HAP-1 (cell line): Measurements from ENCODE around the gene PDE8B.

ENCODE experiments used
- DNase-seq, 2 experiments: peaks; one replicate each; pipeline ENCODE4 v3.0.0-alpha.2; 2016 to 2020; ENCODE audit warnings: low spot score in 2 of 2
- H3K27me3 ChIP-seq: fragments of 250-450 bp; sonication (Bioruptor Pico); 2 replicates; pipeline ENCODE4 v1.5.1; 2020; ENCODE audit warnings: low read depth, mild to moderate bottlenecking, moderate library complexity
- H3K36me3 ChIP-seq: fragments of 250-450 bp; sonication (Bioruptor Pico); replicated peaks from 2 replicates; pipeline ENCODE4 v1.5.1; 2020; ENCODE audit warnings: mild to moderate bottlenecking
- H3K4me1 ChIP-seq: fragments of 250-450 bp; sonication (Bioruptor Pico); 2 replicates; pipeline ENCODE4 v1.5.1; 2020; ENCODE audit warnings: mild to moderate bottlenecking
- H3K4me3 ChIP-seq: fragments of 250-450 bp; sonication (Bioruptor Pico); 2 replicates; pipeline ENCODE4 v1.5.1; 2020; ENCODE audit warnings: mild to moderate bottlenecking, moderate library complexity
- H3K9me3 ChIP-seq: fragments of 250-450 bp; sonication (Bioruptor Pico); 2 replicates; pipeline ENCODE4 v1.5.1; 2020; ENCODE audit warnings: mild to moderate bottlenecking, moderate library complexity
- in situ Hi-C: fragments of 300-500 bp; cut with MboI; formaldehyde crosslinking; loops from 3 replicates; pipeline ENCODE4 v1.14.3; 2020; ENCODE audit warnings: low sequenced_read_pairs, inconsistent platforms, mixed read lengths

PDE8B gene

DNA sequence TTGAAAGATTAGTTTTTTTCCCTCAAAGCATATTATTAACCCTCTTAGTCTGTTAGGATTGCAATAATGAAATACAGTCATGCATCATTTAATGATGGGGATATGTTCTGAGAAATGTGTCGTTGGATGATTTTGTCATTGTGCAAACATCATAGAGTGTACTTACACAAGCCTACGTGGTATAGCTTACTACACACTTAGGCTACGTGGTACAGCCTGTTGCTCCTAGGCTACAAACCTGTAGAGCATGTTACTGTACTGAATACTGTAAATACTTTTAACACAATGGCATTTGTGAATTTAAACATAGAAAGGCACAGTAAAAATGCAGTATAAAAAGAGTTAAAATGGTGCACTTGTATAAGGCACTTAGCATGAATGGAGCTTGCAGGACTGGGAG is 132.7 kb downstream of the PDE8B start:
- H3K4me1 ChIP-seq: no peaks in the 10 kb centered on the region
- no peaks in the 10 kb centered on the region; the same call in 1 of the 2 replicates for H3K27me3 ChIP-seq
- H3K9me3 ChIP-seq: no peaks in the 10 kb centered on the region
- no peak overlapping the region for H3K4me3 ChIP-seq
- in situ Hi-C loops: no loop called here
- H3K36me3 ChIP-seq: no peaks in the 10 kb centered on the region
- DNase-seq: no peak

DNA sequence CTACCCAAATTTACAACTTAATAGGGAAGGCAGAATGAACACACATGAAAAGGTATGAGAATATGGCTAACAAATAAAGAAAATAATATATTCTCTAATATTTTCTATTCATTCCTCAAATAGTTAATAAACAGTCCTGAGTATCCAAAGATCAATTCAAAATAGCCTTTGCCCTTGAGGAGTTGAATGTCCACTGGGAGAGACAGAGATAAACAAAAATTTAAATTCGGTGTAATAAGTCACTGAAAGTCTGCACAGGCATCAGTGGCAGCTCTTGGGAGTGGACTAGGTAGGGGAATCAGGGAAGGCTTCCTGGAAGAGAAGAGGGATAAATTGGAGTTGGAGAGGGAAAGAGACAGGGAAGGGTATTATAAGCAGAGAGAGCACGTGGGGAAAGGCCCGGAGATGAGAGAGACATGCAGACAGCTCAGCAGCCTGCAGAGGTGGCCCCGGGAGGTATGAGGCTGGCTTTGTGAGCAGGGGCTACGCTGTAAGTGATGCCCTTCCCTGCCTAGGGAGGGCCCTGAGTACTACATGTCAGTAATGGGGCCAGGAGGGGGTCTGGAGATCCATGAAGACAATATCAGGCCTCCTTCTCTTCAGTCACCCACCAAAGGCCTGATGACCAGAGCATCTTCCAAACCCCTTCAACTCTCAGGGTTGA is 137.1 kb downstream of the PDE8B start:
- Histone ChIP-seq H3K4me3 (no peak overlapping the region), H3K27me3 (no peaks in the 10 kb centered on the region; the same call in 1 of the 2 replicates), H3K36me3 (no peaks in the 10 kb centered on the region), H3K9me3 (no peaks in the 10 kb centered on the region), H3K4me1 (no peaks in the 10 kb centered on the region)
- no peak for DNase-seq
- in situ Hi-C loops: no loop called here

DNA sequence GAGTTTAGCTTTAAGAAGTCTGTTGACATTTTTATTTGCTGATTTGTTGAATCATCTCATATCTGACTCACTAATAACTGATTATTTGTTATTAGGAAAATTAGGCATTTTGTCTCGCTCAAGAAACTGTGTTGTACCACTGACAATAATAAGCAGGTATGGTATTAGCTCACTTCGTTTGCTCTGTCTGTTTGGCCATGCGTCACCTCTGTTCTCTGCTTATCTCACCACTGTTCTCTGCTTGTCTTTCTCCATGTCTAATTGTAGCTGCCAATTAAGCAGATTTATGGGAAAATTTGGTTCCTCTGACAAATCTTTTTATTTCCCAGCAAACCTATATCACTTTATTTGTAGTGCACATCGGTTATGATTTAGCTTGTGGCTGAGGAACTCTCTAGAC is 142.8 kb downstream of the PDE8B start:
- no peaks in the 10 kb centered on the region for H3K27me3 ChIP-seq
- no peaks in the 10 kb centered on the region for H3K9me3 ChIP-seq
- DNase-seq: no peak
- in situ Hi-C loops: no loop called here
- no peaks in the 10 kb centered on the region for H3K4me1 ChIP-seq
- no peaks in the 10 kb centered on the region for H3K36me3 ChIP-seq
- no peak overlapping the region for H3K4me3 ChIP-seq

DNA sequence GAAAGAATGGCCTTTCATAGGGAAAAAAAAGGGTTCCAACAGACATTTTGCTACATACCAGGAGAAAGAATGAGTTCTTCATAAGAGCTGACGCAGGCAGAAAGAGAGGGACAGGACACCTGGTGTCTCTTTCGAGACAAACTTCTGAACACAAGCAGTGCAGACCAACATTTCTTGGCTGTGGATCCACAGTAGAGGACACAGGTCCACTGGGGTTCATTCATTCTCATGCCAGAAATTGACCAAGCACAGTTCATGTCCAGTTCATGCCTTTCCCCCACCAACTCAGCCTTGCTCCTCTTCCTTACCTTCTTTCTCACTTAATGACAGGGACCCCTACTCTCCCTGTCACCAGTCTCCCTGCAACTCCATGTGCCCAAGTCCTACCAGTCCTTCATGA is 144.0 kb downstream of the PDE8B start:
- no peaks in the 10 kb centered on the region for H3K9me3 ChIP-seq
- H3K27me3 ChIP-seq: no peaks in the 10 kb centered on the region
- no peak for DNase-seq
- in situ Hi-C loops: no loop called here
- no peak overlapping the region for H3K4me3 ChIP-seq
- no peaks in the 10 kb centered on the region for H3K36me3 ChIP-seq
- H3K4me1 ChIP-seq: no peaks in the 10 kb centered on the region

DNA sequence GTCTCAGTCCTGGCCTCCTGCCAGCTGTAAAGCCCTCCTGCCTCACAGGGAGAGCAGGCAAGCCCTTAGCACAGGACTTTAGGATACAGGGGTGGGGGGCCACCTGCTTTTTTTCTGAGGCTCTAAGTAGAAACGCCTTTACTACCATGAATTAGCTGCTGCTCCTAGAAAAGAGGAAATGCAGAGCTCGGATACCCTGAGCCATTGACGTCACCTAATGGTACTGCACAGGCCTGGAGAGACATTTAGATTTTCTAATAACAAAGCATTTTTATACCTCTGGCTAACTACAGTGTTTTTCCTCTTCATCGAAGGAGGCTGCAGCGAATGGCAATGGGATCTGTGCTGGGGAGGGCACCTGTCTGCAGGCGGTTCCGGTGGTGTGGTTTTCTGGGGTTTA is 144.6 kb downstream of the PDE8B start:
- DNase-seq: no peak
- no peaks in the 10 kb centered on the region for H3K9me3 ChIP-seq
- H3K27me3 ChIP-seq: no peaks in the 10 kb centered on the region
- in situ Hi-C loops: no loop called here
- H3K36me3 ChIP-seq: no peaks in the 10 kb centered on the region
- no peaks in the 10 kb centered on the region for H3K4me1 ChIP-seq
- no peak overlapping the region for H3K4me3 ChIP-seq

DNA sequence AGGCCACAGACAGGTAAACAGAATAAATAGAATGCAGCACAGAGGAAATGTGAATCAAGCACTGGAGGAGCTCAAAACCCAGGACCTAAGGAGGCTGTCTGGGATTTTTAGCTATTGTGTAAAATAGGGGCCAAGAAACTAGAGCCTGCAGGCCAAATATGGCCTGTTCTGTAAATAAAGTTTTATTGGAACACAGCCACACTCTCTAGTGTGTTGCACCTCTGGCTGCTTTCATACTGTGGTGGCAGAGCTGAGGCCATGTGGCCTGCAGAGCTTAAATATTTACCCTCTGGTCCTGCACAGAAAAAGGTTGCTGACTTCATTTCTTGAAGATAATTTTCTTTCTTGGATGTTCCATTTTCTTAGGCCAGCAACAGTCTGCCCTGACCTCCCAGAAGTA is 145.3 kb downstream of the PDE8B start:
- in situ Hi-C loops: no loop called here
- H3K4me3 ChIP-seq: no peak overlapping the region
- H3K4me1 ChIP-seq: no peaks in the 10 kb centered on the region
- no peaks in the 10 kb centered on the region for H3K36me3 ChIP-seq
- H3K9me3 ChIP-seq: no peaks in the 10 kb centered on the region
- H3K27me3 ChIP-seq: no peaks in the 10 kb centered on the region
- DNase-seq: no peak

DNA sequence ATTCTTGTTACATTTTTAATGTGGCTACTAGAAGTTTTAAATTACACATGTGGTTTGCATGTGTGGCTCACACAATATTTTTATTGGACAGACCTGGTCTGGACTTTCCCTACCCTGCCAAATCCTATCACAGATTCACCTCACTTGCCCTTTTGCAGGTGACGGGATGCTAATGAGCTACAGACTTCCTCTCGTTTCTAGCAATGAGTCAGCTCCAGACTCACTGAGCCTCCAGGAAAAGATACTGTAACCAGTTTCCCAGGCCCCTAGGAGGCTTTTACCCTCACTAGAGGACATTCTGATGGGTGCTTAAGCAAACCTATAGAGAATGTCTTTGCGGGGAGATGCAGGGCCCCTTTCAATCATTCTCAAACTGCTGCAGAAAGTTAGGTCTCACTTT is 146.3 kb downstream of the PDE8B start:
- Histone ChIP-seq H3K4me3 (no peak overlapping the region), H3K27me3 (no peaks in the 10 kb centered on the region), H3K4me1 (no peaks in the 10 kb centered on the region), H3K9me3 (no peaks in the 10 kb centered on the region), H3K36me3 (no peaks in the 10 kb centered on the region)
- in situ Hi-C loops: no loop called here
- no peak for DNase-seq

DNA sequence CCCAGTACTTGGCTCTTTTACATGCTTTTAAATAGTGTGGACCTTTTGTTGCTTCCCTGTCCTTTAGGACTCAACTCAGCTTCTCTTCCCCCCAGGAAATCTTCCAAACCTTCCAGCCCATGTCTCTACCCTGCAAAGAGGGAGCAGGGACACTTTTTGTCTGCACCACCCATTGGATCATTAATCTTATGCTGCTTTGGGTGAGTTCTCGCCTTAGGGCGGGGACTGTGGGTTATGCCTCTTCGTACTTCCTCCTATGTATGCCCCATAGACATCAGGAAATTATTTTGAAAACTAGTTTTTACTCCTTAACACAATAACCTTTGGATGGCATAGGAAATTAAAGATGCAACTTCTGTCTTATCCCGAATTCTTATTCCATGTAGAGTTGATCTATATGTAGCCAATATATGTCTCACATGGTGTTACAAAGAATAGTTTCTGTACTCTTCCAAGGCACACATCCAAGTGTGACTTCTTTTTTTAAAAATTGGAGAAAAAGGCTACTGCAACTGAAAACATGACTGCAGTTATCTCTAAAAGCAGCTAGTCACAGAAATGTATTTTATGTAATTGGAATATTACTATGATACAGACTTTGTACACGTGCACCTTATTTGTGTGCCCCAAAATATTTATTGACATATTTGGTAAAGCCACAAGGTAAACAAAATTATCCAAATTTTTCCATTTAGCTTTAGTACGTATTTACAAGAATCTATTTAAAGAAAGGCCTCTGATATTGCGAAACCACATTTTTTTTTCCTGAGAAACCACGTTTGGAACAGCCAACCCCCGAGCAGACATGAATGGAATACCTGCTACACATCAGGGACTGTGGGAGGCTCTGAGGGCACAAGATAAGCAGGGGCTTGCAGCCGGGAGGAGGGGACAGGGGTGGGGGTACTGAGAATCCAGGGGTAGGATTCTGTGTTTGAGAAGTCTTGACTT is 148.1 kb downstream of the PDE8B start:
- Histone ChIP-seq H3K4me1 (no peaks in the 10 kb centered on the region), H3K27me3 (no peaks in the 10 kb centered on the region), H3K9me3 (no peaks in the 10 kb centered on the region), H3K4me3 (no peak overlapping the region), H3K36me3 (no peaks in the 10 kb centered on the region)
- DNase-seq: no peak
- in situ Hi-C loops: no loop called here

DNA sequence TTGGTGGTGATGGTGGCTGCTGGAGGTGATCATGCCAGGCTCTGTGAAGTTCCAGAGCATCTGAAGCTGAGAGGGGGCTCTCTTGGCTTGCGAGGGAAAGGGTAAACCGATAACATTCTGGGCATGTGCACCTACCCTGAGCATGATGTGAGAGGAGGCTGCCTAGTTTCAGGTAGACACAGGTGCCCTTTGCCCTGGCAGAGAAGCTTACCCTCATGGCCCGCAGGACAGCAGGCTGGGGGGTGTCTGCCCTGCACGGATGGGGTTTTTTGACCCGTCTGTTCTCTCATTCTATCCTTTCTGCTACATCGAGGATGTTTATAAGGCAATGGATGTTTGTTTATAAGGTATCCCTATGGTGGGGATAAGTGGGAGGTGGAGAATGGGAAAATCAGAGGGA is 148.8 kb downstream of the PDE8B start:
- in situ Hi-C loops: no loop called here
- no peaks in the 10 kb centered on the region for H3K4me1 ChIP-seq
- no peak overlapping the region for H3K4me3 ChIP-seq
- no peaks in the 10 kb centered on the region for H3K9me3 ChIP-seq
- no peaks in the 10 kb centered on the region for H3K36me3 ChIP-seq
- H3K27me3 ChIP-seq: no peaks in the 10 kb centered on the region
- DNase-seq: no peak

DNA sequence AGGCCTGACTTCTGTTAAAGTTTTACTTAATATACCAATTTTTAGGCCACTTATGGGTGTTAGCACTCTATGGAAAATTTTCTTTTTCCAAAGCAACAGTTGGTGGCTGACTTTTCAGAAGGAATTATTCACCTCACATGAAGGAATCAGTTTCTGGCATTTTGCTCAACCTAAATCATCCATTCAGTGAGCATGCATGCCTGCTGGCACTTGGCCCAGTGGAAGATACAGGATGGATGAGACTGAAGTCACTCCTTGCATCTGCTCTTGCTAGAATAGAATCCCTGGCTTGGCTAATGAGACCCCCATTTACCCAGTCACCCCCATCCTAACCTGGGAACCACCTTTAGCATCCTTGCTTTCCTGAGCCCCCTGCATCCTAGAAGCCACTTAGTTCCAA is 149.9 kb downstream of the PDE8B start:
- no peaks in the 10 kb centered on the region for H3K4me1 ChIP-seq
- H3K36me3 ChIP-seq: no peaks in the 10 kb centered on the region
- no peak overlapping the region for H3K4me3 ChIP-seq
- H3K27me3 ChIP-seq: no peaks in the 10 kb centered on the region
- no peaks in the 10 kb centered on the region for H3K9me3 ChIP-seq
- in situ Hi-C loops: no loop called here
- no peak for DNase-seq

DNA sequence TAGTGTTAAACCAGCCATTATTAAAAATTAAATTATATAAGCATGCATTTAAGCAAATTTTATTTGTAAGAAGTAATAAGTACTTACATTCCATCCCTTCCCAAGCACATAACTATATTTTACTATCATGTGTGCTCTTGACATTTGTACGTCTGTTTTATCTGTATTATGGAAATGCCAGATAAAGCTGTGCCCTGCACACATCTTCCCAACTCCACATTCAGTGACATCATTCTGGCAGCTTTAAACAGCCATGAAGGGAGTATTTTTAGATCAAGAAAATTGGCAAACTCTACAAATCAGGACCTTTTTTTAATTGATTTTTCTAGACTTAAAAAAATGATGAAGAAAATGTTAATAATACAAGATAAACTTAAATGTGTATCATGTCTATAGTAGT is 150.5 kb downstream of the PDE8B start:
- no peaks in the 10 kb centered on the region for H3K27me3 ChIP-seq
- no peaks in the 10 kb centered on the region for H3K36me3 ChIP-seq
- H3K4me3 ChIP-seq: no peak overlapping the region
- H3K9me3 ChIP-seq: no peaks in the 10 kb centered on the region
- no peak for DNase-seq
- in situ Hi-C loops: no loop called here
- H3K4me1 ChIP-seq: no peaks in the 10 kb centered on the region

DNA sequence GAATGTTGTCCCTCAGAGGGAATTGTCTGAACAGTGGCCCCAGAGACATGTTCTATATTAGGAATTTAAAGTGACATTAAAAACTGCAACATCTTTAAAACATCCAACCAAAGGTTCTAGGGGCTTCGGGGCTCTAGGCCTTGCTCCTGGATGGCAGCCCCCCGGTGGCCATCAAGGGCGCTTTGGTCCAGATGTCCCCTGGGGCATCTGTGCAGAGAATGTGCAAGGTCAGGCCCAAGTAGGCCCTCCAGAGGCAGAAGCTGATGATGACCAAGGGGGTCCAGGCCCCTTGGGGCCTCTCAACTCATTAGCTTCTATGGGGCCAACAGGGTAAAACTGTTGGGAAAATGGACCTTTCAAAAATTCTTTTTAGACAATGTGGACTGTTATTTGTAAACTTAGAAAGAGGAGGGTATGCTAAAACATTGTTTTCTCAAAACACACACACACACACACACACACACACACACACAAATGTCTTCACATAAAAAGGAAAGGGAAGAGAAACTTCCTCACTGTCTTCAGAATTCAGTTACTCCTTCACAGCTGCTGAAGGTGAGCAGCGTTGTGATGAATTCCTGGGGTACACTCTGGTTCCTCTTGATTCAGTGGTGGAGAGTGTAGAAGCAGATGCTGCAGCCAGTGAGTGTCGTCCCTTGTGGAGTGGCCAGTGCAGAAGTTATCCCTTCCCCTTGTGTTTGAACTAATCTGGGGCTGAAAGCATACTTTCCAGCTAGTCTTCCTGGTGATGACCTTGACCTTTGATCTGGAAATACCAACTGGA is 156.4 kb downstream of the PDE8B start:
- H3K4me1 ChIP-seq: no peaks in the 10 kb centered on the region
- in situ Hi-C loops: no loop called here
- H3K9me3 ChIP-seq: no peaks in the 10 kb centered on the region
- H3K4me3 ChIP-seq: no peak overlapping the region
- no peak for DNase-seq
- no peaks in the 10 kb centered on the region for H3K27me3 ChIP-seq
- H3K36me3 ChIP-seq: no peaks in the 10 kb centered on the region

DNA sequence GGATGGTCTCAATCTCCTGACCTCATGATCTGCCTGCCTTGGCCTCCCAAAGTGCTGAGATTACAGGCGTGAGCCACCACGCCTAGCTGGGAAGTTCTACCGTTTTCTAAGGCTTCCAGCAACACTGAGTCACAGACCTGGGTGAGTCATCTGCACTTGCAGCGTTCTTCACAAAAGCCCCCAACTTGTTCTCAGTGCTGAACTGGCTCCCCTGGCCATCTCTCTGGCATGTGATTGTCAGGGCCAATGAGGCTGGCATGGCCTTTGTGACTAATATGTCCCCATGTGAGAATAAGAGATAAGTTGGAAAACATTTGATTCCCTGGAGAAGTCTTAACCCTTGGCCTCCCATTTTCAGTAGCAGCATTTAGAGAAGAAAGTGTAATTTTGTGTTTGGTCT is 157.3 kb downstream of the PDE8B start:
- Histone ChIP-seq H3K27me3 (no peaks in the 10 kb centered on the region), H3K9me3 (no peaks in the 10 kb centered on the region), H3K4me3 (no peak overlapping the region), H3K36me3 (no peaks in the 10 kb centered on the region), H3K4me1 (no peaks in the 10 kb centered on the region)
- DNase-seq: no peak
- in situ Hi-C loops: no loop called here

DNA sequence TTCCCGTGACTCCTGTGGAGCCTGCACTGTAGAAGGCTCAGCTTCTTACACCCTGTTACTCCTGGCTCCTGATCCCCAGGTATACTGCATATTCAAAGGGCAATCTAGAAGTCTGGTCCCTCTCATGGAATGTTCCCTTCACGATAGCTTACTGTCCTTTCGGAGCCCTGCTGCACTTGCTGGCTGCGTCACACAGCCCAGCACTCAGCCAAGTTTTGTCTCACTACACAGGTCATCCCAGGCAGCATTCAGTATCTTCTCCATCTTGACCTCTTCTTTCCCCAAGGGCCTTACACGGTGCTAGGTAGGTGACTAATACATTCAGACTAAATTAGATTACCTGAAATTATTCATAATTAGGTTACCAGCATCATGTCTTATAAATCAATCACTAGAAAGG is 157.9 kb downstream of the PDE8B start:
- Histone ChIP-seq H3K4me3 (no peak overlapping the region), H3K36me3 (no peaks in the 10 kb centered on the region), H3K27me3 (no peaks in the 10 kb centered on the region), H3K4me1 (no peaks in the 10 kb centered on the region), H3K9me3 (no peaks in the 10 kb centered on the region)
- DNase-seq: no peak
- in situ Hi-C loops: no loop called here
